ENCODE data around the gene BGN.

The BGN gene

DNA sequence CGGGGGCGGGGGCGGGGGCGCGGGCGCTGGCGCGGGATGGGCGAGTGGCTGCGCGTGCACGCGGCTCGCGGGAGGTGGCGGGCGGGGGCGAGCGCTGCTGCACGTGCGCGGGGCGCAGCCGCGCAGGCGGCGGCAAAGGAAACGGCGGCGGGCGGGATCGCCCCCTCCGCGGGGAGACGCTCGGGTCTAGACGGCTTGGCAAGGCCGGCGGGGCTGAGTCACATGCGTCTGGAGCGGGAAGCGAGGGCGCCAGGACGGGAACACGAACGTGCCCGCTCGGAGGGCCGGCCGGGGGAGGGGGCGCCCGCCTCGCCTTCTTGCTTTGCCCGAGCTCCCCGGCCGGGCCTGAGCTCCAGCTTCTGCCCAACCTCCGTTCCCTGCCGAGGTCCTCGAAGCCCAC is 20.1 kb upstream of the BGN start:
- H3K4me3 ChIP-seq (ENCODE audit: low read length), result no peak overlapping the region
- H3K27ac ChIP-seq (ENCODE audit: low read length), result no peak overlapping the region
- no peaks in the 10 kb centered on the region for H3K9me3 ChIP-seq (ENCODE audit: insufficient read depth, low read length)
- no peak overlapping the region for H2AFZ ChIP-seq (ENCODE audit: low read depth, low read length)
- H3K79me2 ChIP-seq (ENCODE audit: low read length), result peaks cover 6% of the 10 kb centered on the region
- TF ChIP-seq, protein P1, sequence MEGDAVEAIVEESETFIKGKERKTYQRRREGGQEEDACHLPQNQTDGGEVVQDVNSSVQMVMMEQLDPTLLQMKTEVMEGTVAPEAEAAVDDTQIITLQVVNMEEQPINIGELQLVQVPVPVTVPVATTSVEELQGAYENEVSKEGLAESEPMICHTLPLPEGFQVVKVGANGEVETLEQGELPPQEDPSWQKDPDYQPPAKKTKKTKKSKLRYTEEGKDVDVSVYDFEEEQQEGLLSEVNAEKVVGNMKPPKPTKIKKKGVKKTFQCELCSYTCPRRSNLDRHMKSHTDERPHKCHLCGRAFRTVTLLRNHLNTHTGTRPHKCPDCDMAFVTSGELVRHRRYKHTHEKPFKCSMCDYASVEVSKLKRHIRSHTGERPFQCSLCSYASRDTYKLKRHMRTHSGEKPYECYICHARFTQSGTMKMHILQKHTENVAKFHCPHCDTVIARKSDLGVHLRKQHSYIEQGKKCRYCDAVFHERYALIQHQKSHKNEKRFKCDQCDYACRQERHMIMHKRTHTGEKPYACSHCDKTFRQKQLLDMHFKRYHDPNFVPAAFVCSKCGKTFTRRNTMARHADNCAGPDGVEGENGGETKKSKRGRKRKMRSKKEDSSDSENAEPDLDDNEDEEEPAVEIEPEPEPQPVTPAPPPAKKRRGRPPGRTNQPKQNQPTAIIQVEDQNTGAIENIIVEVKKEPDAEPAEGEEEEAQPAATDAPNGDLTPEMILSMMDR (IDR thresholded peaks at IDR 0.05; ENCODE audit: low read depth, low read length), result no peak
- no peak for TF ChIP-seq EZH2phosphoT487 (IDR thresholded peaks at IDR 0.05; ENCODE audit: low read depth)
- H4K20me1 ChIP-seq (ENCODE audit: insufficient read depth, low read length), result no peaks in the 10 kb centered on the region
- no peaks in the 10 kb centered on the region for H3K27me3 ChIP-seq (ENCODE audit: low read depth, low read length)
- H3K4me1 ChIP-seq (ENCODE audit: low read length), result peaks cover 4% of the 10 kb centered on the region; the same call in 1 of the 2 replicates
- no peak overlapping the region for H3K9ac ChIP-seq (ENCODE audit: low read length)
- no peaks in the 10 kb centered on the region for H3K36me3 ChIP-seq (replicated peaks; ENCODE audit: low read depth, low read length)
- no peak overlapping the region for H3K4me2 ChIP-seq (ENCODE audit: low read length)

DNA sequence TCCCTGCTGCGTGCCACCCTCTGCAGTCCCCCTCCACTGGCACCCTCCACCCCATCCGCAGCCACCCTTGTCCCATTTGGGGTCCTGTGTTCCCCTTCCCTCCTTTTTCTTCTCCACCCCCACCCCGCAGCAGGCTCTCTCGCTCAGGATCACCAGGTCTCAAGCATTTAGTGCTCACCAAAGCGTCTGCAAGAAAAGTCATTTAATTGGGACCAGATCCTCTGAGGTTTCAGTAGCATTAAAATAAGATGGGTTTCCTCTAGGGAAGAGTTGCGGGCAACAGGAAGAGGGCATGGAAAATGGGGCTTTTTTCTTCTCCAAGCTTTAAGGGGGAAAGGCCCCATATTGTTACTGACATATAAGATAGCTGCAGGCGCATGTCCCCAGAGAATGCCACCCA is 19.5 kb upstream of the BGN start:
- no peak overlapping the region for H3K4me3 ChIP-seq (ENCODE audit: low read length)
- no peaks in the 10 kb centered on the region for H3K9me3 ChIP-seq (ENCODE audit: insufficient read depth, low read length)
- H3K9ac ChIP-seq (ENCODE audit: low read length), result no peak overlapping the region
- no peak overlapping the region for H3K4me2 ChIP-seq (ENCODE audit: low read length)
- no peaks in the 10 kb centered on the region for H3K36me3 ChIP-seq (replicated peaks; ENCODE audit: low read depth, low read length)
- peaks cover under 1% of the 10 kb centered on the region; the same call in 1 of the 2 replicates for H3K79me2 ChIP-seq (ENCODE audit: low read length)
- no peaks in the 10 kb centered on the region for H3K27me3 ChIP-seq (ENCODE audit: low read depth, low read length)
- H4K20me1 ChIP-seq (ENCODE audit: insufficient read depth, low read length), result no peaks in the 10 kb centered on the region
- H3K27ac ChIP-seq (ENCODE audit: low read length), result no peak overlapping the region
- no peak overlapping the region for H2AFZ ChIP-seq (ENCODE audit: low read depth, low read length)
- TF ChIP-seq, protein P1 (IDR thresholded peaks at IDR 0.05; ENCODE audit: low read depth, low read length), result no peak
- no peak for TF ChIP-seq EZH2phosphoT487 (IDR thresholded peaks at IDR 0.05; ENCODE audit: low read depth)
- peaks cover 4% of the 10 kb centered on the region; the same call in 1 of the 2 replicates for H3K4me1 ChIP-seq (ENCODE audit: low read length)

DNA sequence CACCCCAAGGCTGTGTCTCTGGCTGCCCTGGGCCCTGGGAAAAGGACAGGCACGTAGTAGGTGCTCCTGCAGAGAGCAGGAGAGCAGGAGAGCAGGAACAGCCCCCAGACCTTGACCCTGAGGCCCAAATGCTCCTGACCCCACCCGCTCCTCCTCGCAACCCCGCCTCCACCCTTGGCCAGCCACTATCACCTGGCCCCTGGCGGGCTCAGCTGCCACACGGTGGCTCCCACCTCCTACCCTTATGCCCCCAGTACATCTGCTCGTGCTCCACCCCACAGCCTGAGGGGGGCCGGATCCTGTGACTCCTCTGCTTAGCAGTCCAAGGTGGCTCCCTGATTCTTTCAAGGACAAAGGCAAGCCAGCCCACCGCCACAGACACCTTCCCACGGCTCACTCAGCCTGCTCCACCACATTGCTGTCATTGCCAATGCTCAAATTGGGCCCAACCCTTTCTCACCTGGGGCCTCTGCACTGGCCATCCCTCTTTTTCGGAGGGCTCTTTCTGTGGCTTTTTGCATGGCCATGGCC is 19.0 kb upstream of the BGN start:
- no peak overlapping the region for H3K4me3 ChIP-seq (ENCODE audit: low read length)
- no peak overlapping the region for H2AFZ ChIP-seq (ENCODE audit: low read depth, low read length)
- H4K20me1 ChIP-seq (ENCODE audit: insufficient read depth, low read length), result no peaks in the 10 kb centered on the region
- H3K9me3 ChIP-seq (ENCODE audit: insufficient read depth, low read length), result no peaks in the 10 kb centered on the region
- TF ChIP-seq, protein P1 (IDR thresholded peaks at IDR 0.05; ENCODE audit: low read depth, low read length), result no peak
- peaks cover 4% of the 10 kb centered on the region; the same call in 1 of the 2 replicates for H3K4me1 ChIP-seq (ENCODE audit: low read length)
- no peaks in the 10 kb centered on the region for H3K27me3 ChIP-seq (ENCODE audit: low read depth, low read length)
- H3K36me3 ChIP-seq (replicated peaks; ENCODE audit: low read depth, low read length), result no peaks in the 10 kb centered on the region
- H3K27ac ChIP-seq (ENCODE audit: low read length), result no peak overlapping the region
- H3K4me2 ChIP-seq (ENCODE audit: low read length), result no peak overlapping the region
- no peaks in the 10 kb centered on the region for H3K79me2 ChIP-seq (ENCODE audit: low read length)
- H3K9ac ChIP-seq (ENCODE audit: low read length), result no peak overlapping the region

DNA sequence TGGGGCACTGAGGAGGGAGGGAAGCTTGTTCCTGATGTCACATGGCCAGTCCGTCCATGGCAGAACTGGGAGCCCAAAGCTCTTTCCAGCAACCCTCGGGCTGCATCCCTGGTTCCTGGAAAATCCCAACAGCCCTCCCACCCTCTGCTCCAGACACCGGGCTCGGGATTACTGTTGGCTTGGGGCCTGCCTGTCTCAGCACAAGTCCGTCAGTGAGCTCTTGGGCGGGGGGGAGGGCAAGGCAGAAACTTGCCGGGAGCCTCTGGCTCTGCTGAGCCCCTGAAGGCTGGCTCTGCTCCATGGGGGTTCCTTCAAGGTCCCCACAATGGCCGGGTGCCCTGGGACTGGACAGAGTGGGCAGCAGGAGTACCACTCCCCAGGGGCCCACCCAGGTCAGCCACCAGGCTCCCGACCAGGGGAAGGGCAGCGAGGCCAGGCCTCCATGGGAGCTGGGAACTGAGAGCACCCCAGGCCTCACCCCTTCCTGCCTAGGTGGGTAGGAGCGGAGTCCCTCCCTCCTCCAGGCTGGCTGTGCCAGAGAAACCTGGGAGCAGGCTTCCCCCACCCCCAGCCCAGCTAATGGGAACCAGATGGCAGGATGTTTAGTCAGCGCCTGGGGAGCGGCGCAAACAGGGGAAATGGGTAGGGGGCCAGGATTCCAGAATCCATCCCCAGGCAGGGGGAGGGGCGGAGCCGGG is 18.0 kb upstream of the BGN start:
- H3K4me1 ChIP-seq (ENCODE audit: low read length), result no peaks in the 10 kb centered on the region
- H3K27ac ChIP-seq (ENCODE audit: low read length), result no peak overlapping the region
- no peaks in the 10 kb centered on the region for H4K20me1 ChIP-seq (ENCODE audit: insufficient read depth, low read length)
- no peaks in the 10 kb centered on the region for H3K27me3 ChIP-seq (ENCODE audit: low read depth, low read length)
- no peaks in the 10 kb centered on the region for H3K36me3 ChIP-seq (replicated peaks; ENCODE audit: low read depth, low read length)
- no peaks in the 10 kb centered on the region for H3K79me2 ChIP-seq (ENCODE audit: low read length)
- no peaks in the 10 kb centered on the region for H3K9me3 ChIP-seq (ENCODE audit: insufficient read depth, low read length)
- H3K4me2 ChIP-seq (ENCODE audit: low read length), result no peak overlapping the region
- no peak overlapping the region for H2AFZ ChIP-seq (ENCODE audit: low read depth, low read length)
- no peak overlapping the region for H3K9ac ChIP-seq (ENCODE audit: low read length)
- TF ChIP-seq, protein P1 (IDR thresholded peaks at IDR 0.05; ENCODE audit: low read depth, low read length), result no peak
- TF ChIP-seq EZH2phosphoT487 (IDR thresholded peaks at IDR 0.05; ENCODE audit: low read depth), result no peak
- H3K4me3 ChIP-seq (ENCODE audit: low read length), result no peak overlapping the region
